GM19324 (cell line): ENCODE results near the gene ZNF428.

Source experiments
- ATAC-seq: cut with Tn5 transposase; IDR thresholded peaks from one replicate; pipeline ENCODE4 v1.9.1; 2021; ENCODE audit warnings: mild to moderate bottlenecking, moderate library complexity; ENCODE audit not compliant: unreplicated experiment, low FRiP score

The ZNF428 gene

GRCh38 chr19:43570174-43570791, 49.1 kb downstream of the ZNF428 start:
- ATAC-seq = no peak

GRCh38 chr19:43569657-43570056, 49.8 kb downstream of the ZNF428 start:
- no peak for ATAC-seq

- no peak for ATAC-seq
Measured at GRCh38 chr19:43564800-43565199, 54.6 kb downstream of the ZNF428 start.

GRCh38 chr19:43563816-43564457, 55.5 kb downstream of the ZNF428 start:
- ATAC-seq = no peak

GRCh38 chr19:43562698-43563241, 56.7 kb downstream of the ZNF428 start:
- peak; percentile 83 for ATAC-seq

GRCh38 chr19:43562226-43562697, 57.2 kb downstream of the ZNF428 start:
- ATAC-seq = no peak

- ATAC-seq = no peak
Measured at GRCh38 chr19:43561139-43561970, 58.1 kb downstream of the ZNF428 start.

- no peak for ATAC-seq
Measured at GRCh38 chr19:43560687-43561086, 58.7 kb downstream of the ZNF428 start.
